ENCODE results near the gene INHBC. TPM values are rescaled to one million over a fixed set of nuclear protein-coding genes. Genes with fewer than 3 reads are reported as not detected.
A peak's percentile ranks its signal among the peaks of the same experiment; 100 is the strongest.

The INHBC gene
- total RNA-seq, 2 donors from 2014 or later, result not detected

DNA sequence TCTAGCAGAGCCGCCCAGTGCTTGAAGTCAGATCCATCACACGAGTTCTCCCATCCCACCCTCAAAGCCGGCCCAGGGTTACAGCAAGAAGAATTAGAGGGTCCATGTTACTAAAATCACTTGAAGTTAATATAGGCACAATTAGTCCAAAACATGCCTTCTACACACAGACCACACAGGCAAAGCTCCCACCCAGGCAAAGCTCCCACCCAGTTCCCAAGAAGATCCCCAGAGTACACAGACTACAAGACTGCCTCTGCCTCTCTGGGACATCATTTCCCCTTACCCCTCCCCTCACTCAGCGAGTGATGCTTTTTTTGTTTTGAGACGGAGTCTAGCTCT, 28.3 kb downstream of the INHBC start:
- Mint-ChIP-seq H3K9me3 (no peaks in the 10 kb centered on the region), H3K4me1 (peaks cover 24% of the 10 kb centered on the region), H3K27me3 (peaks cover 12% of the 10 kb centered on the region), H3K4me3 (peak overlapping the region; percentile 83), H3K36me3 (ENCODE audit: low read depth) (peaks cover 5% of the 10 kb centered on the region), H3K27ac (peak overlapping the region; percentile 67)
- no peak for ATAC-seq (replicated peaks)

DNA sequence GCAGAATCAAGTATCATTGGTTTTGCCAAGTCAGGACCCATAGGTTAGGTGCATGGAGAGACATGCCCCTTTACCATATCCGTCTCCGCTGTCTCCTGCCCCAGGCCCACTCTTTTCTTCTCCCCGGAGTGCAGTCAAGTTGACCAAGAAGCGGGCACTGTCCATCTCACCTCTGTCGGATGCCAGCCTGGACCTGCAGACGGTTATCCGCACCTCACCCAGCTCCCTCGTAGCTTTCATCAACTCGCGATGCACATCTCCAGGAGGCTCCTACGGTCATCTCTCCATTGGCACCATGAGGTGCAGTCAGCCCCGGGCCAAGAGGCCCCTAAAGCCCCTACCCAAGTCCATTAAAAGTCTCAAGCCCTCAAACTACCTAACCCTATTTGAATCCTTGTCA, 30.0 kb downstream of the INHBC start:
- no peak overlapping the region for H3K27ac Mint-ChIP-seq
- H3K4me3 Mint-ChIP-seq, result no peak overlapping the region
- H3K4me1 Mint-ChIP-seq, result peaks cover 17% of the 10 kb centered on the region
- no peak for ATAC-seq (replicated peaks)
- no peaks in the 10 kb centered on the region for H3K9me3 Mint-ChIP-seq
- H3K27me3 Mint-ChIP-seq, result peaks cover 12% of the 10 kb centered on the region
- H3K36me3 Mint-ChIP-seq (ENCODE audit: low read depth), result peaks cover 22% of the 10 kb centered on the region

DNA sequence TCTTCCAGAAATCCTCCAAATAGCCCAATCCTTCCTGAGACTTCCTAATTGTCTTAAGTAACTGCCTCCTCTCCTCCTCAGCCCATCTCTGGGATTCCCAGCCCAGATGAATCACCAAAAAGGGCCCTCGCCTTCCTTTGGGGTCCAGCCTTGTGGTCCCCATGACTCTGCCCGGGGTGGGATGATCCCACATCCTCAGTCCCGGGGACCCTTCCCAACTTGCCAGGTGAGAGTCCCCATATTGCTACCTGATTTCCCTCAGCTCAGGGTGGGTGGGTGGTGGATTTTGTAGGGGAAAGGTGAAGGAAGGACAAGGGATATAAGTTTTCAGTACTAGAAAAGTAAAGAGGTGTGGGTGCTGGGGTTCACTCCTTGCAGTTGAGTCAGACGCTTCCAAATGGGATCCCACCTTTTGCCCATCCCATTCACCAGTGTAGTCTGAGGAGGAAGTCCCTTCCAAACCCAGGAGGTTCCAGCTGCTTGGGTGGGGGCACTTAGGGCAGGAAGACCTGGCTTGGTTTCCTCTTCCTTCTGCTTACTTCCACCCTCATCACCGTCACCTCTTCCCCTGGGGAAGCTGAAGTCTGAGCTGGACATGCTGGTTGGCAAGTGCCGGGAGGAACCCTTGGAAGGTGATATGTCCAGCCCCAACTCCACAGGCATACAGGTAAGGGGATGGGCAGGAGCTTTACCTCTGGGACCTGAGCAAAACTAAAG, 30.6 kb downstream of the INHBC start:
- Mint-ChIP-seq H3K4me3 (no peak overlapping the region), H3K27ac (no peak overlapping the region), H3K9me3 (no peaks in the 10 kb centered on the region), H3K36me3 (ENCODE audit: low read depth) (peaks cover 28% of the 10 kb centered on the region), H3K27me3 (peaks cover 11% of the 10 kb centered on the region), H3K4me1 (peaks cover 16% of the 10 kb centered on the region)
- no peak for ATAC-seq (replicated peaks)

DNA sequence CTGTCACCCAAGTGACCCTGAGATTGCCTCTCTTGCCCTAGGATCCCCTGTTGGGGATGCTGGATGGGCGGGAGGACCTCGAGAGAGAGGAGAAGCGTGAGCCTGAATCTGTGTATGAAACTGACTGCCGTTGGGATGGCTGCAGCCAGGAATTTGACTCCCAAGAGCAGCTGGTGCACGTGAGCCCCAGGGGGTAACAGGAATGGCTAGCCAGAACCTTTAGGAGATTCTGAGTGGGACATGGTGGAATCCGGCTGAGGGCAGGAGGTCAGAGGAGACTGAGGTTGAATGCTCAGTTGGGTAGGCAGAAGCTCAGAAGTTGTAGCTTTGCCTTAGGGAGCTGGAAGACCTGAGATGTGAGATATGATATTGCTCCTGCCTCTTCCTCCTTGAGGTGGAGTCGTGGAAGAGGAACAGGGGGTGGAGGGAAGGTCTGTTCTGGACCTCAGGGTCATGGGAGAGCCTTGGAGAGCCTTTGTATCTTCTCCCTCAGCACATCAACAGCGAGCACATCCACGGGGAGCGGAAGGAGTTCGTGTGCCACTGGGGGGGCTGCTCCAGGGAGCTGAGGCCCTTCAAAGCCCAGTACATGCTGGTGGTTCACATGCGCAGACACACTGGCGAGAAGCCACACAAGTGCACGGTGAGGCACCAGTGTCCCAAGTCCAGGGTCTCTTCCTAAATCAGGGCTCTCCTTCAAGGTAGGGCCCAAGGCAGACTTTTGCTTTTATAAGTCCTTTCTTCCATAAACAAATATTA, 31.3 kb downstream of the INHBC start:
- ATAC-seq (replicated peaks), result no peak
- H3K4me3 Mint-ChIP-seq, result no peak overlapping the region
- peaks cover 12% of the 10 kb centered on the region for H3K4me1 Mint-ChIP-seq
- peaks cover 32% of the 10 kb centered on the region for H3K36me3 Mint-ChIP-seq (ENCODE audit: low read depth)
- no peak overlapping the region for H3K27ac Mint-ChIP-seq
- H3K27me3 Mint-ChIP-seq, result peaks cover 7% of the 10 kb centered on the region
- H3K9me3 Mint-ChIP-seq, result no peaks in the 10 kb centered on the region

- ATAC-seq (replicated peaks), result no peak
- Mint-ChIP-seq H3K4me3 (no peak overlapping the region), H3K4me1 (peaks cover 11% of the 10 kb centered on the region), H3K27me3 (peaks cover 4% of the 10 kb centered on the region), H3K9me3 (no peaks in the 10 kb centered on the region), H3K27ac (no peak overlapping the region), H3K36me3 (ENCODE audit: low read depth) (peaks cover 46% of the 10 kb centered on the region)
Measured at GRCh38 chr12:57467212-57467874, 32.8 kb downstream of the INHBC start.

DNA sequence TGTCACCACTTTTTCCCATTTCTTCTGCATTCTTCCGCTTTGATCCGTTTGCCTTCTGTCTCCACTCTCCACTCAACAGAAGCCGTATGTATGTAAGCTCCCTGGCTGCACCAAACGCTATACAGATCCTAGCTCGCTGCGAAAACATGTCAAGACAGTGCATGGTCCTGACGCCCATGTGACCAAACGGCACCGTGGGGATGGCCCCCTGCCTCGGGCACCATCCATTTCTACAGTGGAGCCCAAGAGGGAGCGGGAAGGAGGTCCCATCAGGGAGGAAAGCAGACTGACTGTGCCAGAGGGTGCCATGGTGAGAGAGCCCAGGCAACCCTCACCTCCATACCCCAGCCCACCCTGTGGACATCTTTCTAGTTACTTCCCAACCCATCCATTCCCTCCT, 33.3 kb downstream of the INHBC start:
- Mint-ChIP-seq H3K9me3 (no peaks in the 10 kb centered on the region), H3K27ac (no peak overlapping the region), H3K27me3 (no peaks in the 10 kb centered on the region), H3K4me3 (no peak overlapping the region), H3K4me1 (peaks cover 5% of the 10 kb centered on the region), H3K36me3 (ENCODE audit: low read depth) (peaks cover 52% of the 10 kb centered on the region)
- no peak for ATAC-seq (replicated peaks)

GRCh38 chr12:57469296-57470164, 34.9 kb downstream of the INHBC start:
- peak; percentile 10 for ATAC-seq (replicated peaks)
- H3K4me3 Mint-ChIP-seq, result no peak overlapping the region
- H3K9me3 Mint-ChIP-seq, result no peaks in the 10 kb centered on the region
- H3K27ac Mint-ChIP-seq, result no peak overlapping the region
- peaks cover 13% of the 10 kb centered on the region for H3K4me1 Mint-ChIP-seq
- H3K36me3 Mint-ChIP-seq (ENCODE audit: low read depth), result peaks cover 68% of the 10 kb centered on the region
- no peaks in the 10 kb centered on the region for H3K27me3 Mint-ChIP-seq

DNA sequence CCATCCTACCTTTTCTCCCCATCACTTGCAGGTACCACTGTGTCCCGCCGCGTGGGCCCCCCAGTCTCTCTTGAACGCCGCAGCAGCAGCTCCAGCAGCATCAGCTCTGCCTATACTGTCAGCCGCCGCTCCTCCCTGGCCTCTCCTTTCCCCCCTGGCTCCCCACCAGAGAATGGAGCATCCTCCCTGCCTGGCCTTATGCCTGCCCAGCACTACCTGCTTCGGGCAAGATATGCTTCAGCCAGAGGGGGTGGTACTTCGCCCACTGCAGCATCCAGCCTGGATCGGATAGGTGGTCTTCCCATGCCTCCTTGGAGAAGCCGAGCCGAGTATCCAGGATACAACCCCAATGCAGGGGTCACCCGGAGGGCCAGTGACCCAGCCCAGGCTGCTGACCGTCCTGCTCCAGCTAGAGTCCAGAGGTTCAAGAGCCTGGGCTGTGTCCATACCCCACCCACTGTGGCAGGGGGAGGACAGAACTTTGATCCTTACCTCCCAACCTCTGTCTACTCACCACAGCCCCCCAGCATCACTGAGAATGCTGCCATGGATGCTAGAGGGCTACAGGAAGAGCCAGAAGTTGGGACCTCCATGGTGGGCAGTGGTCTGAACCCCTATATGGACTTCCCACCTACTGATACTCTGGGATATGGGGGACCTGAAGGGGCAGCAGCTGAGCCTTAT, 35.8 kb downstream of the INHBC start:
- ATAC-seq (replicated peaks), result no peak
- no peaks in the 10 kb centered on the region for H3K9me3 Mint-ChIP-seq
- peaks cover 77% of the 10 kb centered on the region for H3K36me3 Mint-ChIP-seq (ENCODE audit: low read depth)
- H3K27ac Mint-ChIP-seq, result no peak overlapping the region
- peaks cover 12% of the 10 kb centered on the region for H3K4me1 Mint-ChIP-seq
- H3K27me3 Mint-ChIP-seq, result no peaks in the 10 kb centered on the region
- no peak overlapping the region for H3K4me3 Mint-ChIP-seq

DNA sequence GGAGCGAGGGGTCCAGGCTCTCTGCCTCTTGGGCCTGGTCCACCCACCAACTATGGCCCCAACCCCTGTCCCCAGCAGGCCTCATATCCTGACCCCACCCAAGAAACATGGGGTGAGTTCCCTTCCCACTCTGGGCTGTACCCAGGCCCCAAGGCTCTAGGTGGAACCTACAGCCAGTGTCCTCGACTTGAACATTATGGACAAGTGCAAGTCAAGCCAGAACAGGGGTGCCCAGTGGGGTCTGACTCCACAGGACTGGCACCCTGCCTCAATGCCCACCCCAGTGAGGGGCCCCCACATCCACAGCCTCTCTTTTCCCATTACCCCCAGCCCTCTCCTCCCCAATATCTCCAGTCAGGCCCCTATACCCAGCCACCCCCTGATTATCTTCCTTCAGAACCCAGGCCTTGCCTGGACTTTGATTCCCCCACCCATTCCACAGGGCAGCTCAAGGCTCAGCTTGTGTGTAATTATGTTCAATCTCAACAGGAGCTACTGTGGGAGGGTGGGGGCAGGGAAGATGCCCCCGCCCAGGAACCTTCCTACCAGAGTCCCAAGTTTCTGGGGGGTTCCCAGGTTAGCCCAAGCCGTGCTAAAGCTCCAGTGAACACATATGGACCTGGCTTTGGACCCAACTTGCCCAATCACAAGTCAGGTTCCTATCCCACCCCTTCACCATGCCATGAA, 36.5 kb downstream of the INHBC start:
- ATAC-seq (replicated peaks), result no peak

GRCh38 chr12:57471661-57472060, 37.1 kb downstream of the INHBC start:
- Mint-ChIP-seq H3K36me3 (ENCODE audit: low read depth) (peaks cover 89% of the 10 kb centered on the region), H3K9me3 (no peaks in the 10 kb centered on the region), H3K4me3 (no peak overlapping the region), H3K4me1 (peaks cover 16% of the 10 kb centered on the region), H3K27me3 (no peaks in the 10 kb centered on the region), H3K27ac (peak overlapping the region; percentile 46)
- no peak for ATAC-seq (replicated peaks)

More for the DNA sequence above, 36.5 kb downstream of the INHBC start:
- Mint-ChIP-seq H3K36me3 (ENCODE audit: low read depth) (peaks cover 84% of the 10 kb centered on the region), H3K27me3 (no peaks in the 10 kb centered on the region), H3K27ac (no peak overlapping the region), H3K9me3 (no peaks in the 10 kb centered on the region), H3K4me3 (no peak overlapping the region), H3K4me1 (peaks cover 13% of the 10 kb centered on the region)

DNA sequence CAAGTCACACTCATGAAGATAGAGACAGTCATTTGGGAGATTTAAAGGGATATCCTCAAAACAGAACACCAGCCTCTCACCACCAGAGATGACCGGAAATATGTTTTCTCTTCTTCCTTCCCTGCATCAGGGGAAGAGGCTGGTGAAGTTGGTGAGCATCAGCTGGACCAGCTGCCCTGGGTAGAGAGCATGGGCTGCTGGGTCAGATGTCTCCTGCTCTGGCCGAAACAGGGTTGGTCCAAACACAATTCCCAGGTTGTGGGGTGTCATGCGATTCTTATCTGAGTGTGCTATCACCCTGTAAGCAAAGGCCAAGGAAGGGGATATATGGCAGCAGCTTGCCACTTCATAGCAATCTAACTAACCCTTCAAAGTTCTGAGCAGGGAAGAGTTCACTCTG, 37.8 kb downstream of the INHBC start:
- H3K27ac Mint-ChIP-seq, result peak overlapping the region; percentile 46
- H3K4me1 Mint-ChIP-seq, result peaks cover 16% of the 10 kb centered on the region

DNA sequence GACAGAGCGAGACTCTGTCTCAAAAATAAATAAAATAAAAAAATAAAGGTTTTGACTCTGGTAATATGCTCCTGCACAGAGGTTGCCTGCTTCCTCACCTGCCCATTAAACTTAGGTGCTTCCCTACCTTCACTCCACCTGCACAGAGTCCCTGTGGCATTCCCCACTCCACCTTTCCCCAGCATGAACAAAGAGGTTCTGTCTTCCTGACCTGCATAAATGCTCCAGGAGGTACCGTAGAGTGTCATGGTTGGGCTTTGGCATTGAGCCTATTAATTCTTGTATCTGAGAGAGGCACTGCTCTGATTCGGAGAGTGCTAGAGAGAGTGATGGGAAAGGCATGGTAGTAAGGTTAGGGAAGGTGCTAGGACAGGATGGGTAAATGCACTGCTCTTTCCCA, 38.8 kb downstream of the INHBC start:
- Mint-ChIP-seq H3K4me3 (no peak overlapping the region), H3K27ac (peak overlapping the region; percentile 63), H3K4me1 (peaks cover 18% of the 10 kb centered on the region), H3K27me3 (no peaks in the 10 kb centered on the region), H3K36me3 (ENCODE audit: low read depth) (peaks cover 97% of the 10 kb centered on the region), H3K9me3 (no peaks in the 10 kb centered on the region)
- ATAC-seq (replicated peaks), result no peak

More for the DNA sequence above, 37.8 kb downstream of the INHBC start:
- Mint-ChIP-seq H3K9me3 (no peaks in the 10 kb centered on the region), H3K4me3 (no peak overlapping the region), H3K36me3 (ENCODE audit: low read depth) (peaks cover 97% of the 10 kb centered on the region), H3K27me3 (no peaks in the 10 kb centered on the region)
- ATAC-seq (replicated peaks), result no peak

GRCh38 chr12:57473886-57474285, 39.3 kb downstream of the INHBC start:
- H3K27ac Mint-ChIP-seq, result peak overlapping the region; percentile 63
- peaks cover 23% of the 10 kb centered on the region for H3K4me1 Mint-ChIP-seq
- H3K36me3 Mint-ChIP-seq (ENCODE audit: low read depth), result peaks cover 97% of the 10 kb centered on the region
- no peak for ATAC-seq (replicated peaks)
- H3K4me3 Mint-ChIP-seq, result peak overlapping the region; percentile 65
- no peaks in the 10 kb centered on the region for H3K27me3 Mint-ChIP-seq
- H3K9me3 Mint-ChIP-seq, result no peaks in the 10 kb centered on the region
